SK-N-SH (cell line): ENCODE results near the gene KLHL22. TPM values are rescaled to one million over a fixed set of nuclear protein-coding genes. Genes with fewer than 3 reads are reported as not detected.

Source experiments
- CTCF ChIA-PET: fragments of 300-600, 350-600 bp; formaldehyde crosslinking; extraction: SDS; loops from one replicate; lab custom pipeline; 2021; lab: Yijun Ruan, JAX
- POLR2A ChIA-PET: fragments of 350-600 bp; sonication (Branson Sonifier 250); formaldehyde crosslinking; extraction: SDS; loops from one replicate; lab custom pipeline; 2020; ENCODE audit warnings: antibody characterized with exemption, inconsistent platforms; lab: Yijun Ruan, JAX
- DNase-seq: peaks from one replicate; pipeline ENCODE4 v3.0.0; 2012
- H2AFZ ChIP-seq: fragments of 200-600 bp; sonication (generic); 2 replicates; pipeline ENCODE4 v1.8.1; 2016; ENCODE audit warnings: antibody characterized with exemption, mild to moderate bottlenecking, low read depth
- H3F3A ChIP-seq: fragments of 200-600 bp; sonication (generic); replicated peaks from 2 replicates; pipeline ENCODE3; 2016; ENCODE audit warnings: antibody characterized with exemption, mild to moderate bottlenecking; ENCODE audit not compliant: insufficient read depth
- H3K27ac ChIP-seq, 2 experiments: fragments of 200-500 bp in 1 of 2; fragments of 200-600 bp in 1 of 2; sonication (Bioruptor generic) in 1 of 2; sonication (generic), shearing (Covaris generic) in 1 of 2; 2 replicates each; pipeline versions ENCODE4 v1.5.1 to v1.6.1; 2014 to 2016; ENCODE audit warnings: low read depth in 2 of 2, inconsistent platforms in 1 of 2, low read length in 1 of 2, mild to moderate bottlenecking in 1 of 2, mixed read lengths in 1 of 2
- H3K27me3 ChIP-seq: fragments of 200-600 bp; sonication (generic), shearing (Covaris generic); 2 replicates; pipeline ENCODE4 v1.6.1; 2016; ENCODE audit warnings: mixed run types; ENCODE audit not compliant: insufficient read depth
- H3K36me3 ChIP-seq, 2 experiments: fragments of 200-500 bp in 1 of 2; fragments of 200-600 bp in 1 of 2; sonication (Bioruptor generic) in 1 of 2; sonication (generic) in 1 of 2; replicated peaks in 1 of 2; 2 replicates each; pipeline versions ENCODE3 to v1.5.1; 2014 to 2016; ENCODE audit warnings: low read length in 1 of 2, mild to moderate bottlenecking in 1 of 2; ENCODE audit not compliant: insufficient read depth in 2 of 2, control insufficient read depth in 1 of 2
- H3K4me1 ChIP-seq, 2 experiments: fragments of 200-500 bp in 1 of 2; fragments of 200-600 bp in 1 of 2; sonication (Bioruptor generic) in 1 of 2; sonication (generic), shearing (Covaris generic) in 1 of 2; 2 replicates each; pipeline versions ENCODE4 v1.5.1 to v1.6.1; 2014 to 2016; ENCODE audit warnings: low read depth in 1 of 2, low read length in 1 of 2, mixed run types in 1 of 2; ENCODE audit not compliant: insufficient read depth in 2 of 2, control insufficient read depth in 1 of 2
- H3K4me2 ChIP-seq: fragments of 200-600 bp; sonication (generic), shearing (Covaris generic); 2 replicates; pipeline ENCODE4 v1.6.1; 2017; ENCODE audit warnings: mixed run types
- H3K4me3 ChIP-seq, 2 experiments: fragments of 200-500 bp in 1 of 2; fragments of 200-600 bp in 1 of 2; sonication (Bioruptor generic) in 1 of 2; sonication (generic), shearing (Covaris generic) in 1 of 2; 2 replicates each; pipeline versions ENCODE4 v1.5.1 to v1.8.1; 2014 to 2016; ENCODE audit warnings: low read depth in 2 of 2, inconsistent platforms in 1 of 2, low read length in 1 of 2, mild to moderate bottlenecking in 1 of 2, mixed read lengths in 1 of 2, moderate library complexity in 1 of 2
- H3K79me2 ChIP-seq: fragments of 200-600 bp; sonication (generic); 2 replicates; pipeline ENCODE4 v1.8.1; 2017; ENCODE audit warnings: mild to moderate bottlenecking; ENCODE audit not compliant: insufficient read depth
- H3K9ac ChIP-seq: fragments of 200-600 bp; sonication (generic); 2 replicates; pipeline ENCODE4 v1.6.1; 2017; ENCODE audit warnings: mixed run types
- H3K9me2 ChIP-seq: fragments of 200-600 bp; sonication (generic); 2 replicates; pipeline ENCODE4 v1.6.1; 2017; ENCODE audit warnings: mixed run types
- H3K9me3 ChIP-seq: fragments of 200-600 bp; sonication (generic); 2 replicates; pipeline ENCODE4 v1.6.1; 2017; ENCODE audit warnings: mixed run types, mild to moderate bottlenecking, moderate library complexity
- H4K20me1 ChIP-seq: fragments of 200-600 bp; sonication (generic); 2 replicates; pipeline ENCODE4 v1.6.1; 2017; ENCODE audit warnings: mild to moderate bottlenecking, mixed run types; ENCODE audit not compliant: insufficient read depth
- CTCF ChIP-seq: fragments of 200-600 bp; sonication (generic); IDR thresholded peaks from 2 replicates; pipeline ENCODE4 v1.6.1; 2017; ENCODE audit warnings: antibody characterized with exemption, mild to moderate bottlenecking, moderate library complexity
- EZH2phosphoT487 ChIP-seq: fragments of 200-600 bp; sonication (generic); IDR thresholded peaks from 2 replicates; pipeline ENCODE4 v1.6.1; 2017; ENCODE audit warnings: low read depth, mixed run types, mild to moderate bottlenecking, antibody characterized with exemption, moderate library complexity, borderline replicate concordance
- FOXJ3 ChIP-seq: sonication (generic); formaldehyde crosslinking; IDR thresholded peaks from 2 replicates; pipeline ENCODE4 v1.5.1; 2020; ENCODE audit warnings: mild to moderate bottlenecking, missing genetic modification reagents
- GABPA ChIP-seq: IDR thresholded peaks from 2 replicates; pipeline ENCODE4 v1.4.0; 2012; ENCODE audit warnings: low read depth, mild to moderate bottlenecking
- GATA2 ChIP-seq: sonication (generic); formaldehyde crosslinking; IDR thresholded peaks from 2 replicates; pipeline ENCODE4 v1.5.0; 2020; ENCODE audit warnings: mild to moderate bottlenecking, missing genetic modification reagents
- JUND ChIP-seq: IDR thresholded peaks from 2 replicates; pipeline ENCODE4 v1.4.0; 2012
- MXI1 ChIP-seq: IDR thresholded peaks from 2 replicates; pipeline ENCODE4 v1.6.1; 2012; ENCODE audit warnings: mild to moderate bottlenecking, low read depth, low read length, improper control_type of control experiment
- NRF1 ChIP-seq: IDR thresholded peaks from 2 replicates; pipeline ENCODE4 v1.6.1; 2012; ENCODE audit warnings: low read depth, mild to moderate bottlenecking, low read length
- RCOR1 ChIP-seq: fragments of 150-350 bp; IDR thresholded peaks from 2 replicates; pipeline ENCODE4 v1.6.1; 2017; ENCODE audit warnings: antibody characterized with exemption, low read length
- REST ChIP-seq: IDR thresholded peaks from 2 replicates; pipeline ENCODE4 v1.6.1; 2012; ENCODE audit warnings: mild to moderate bottlenecking, low read depth, low read length, moderate library complexity
- RFX5 ChIP-seq: IDR thresholded peaks from 2 replicates; pipeline ENCODE4 v1.6.1; 2012; ENCODE audit warnings: mild to moderate bottlenecking, improper control_type of control experiment, low read length
- SIN3A ChIP-seq: IDR thresholded peaks from 2 replicates; pipeline ENCODE4 v1.6.1; 2012; ENCODE audit warnings: low read depth, mild to moderate bottlenecking, low read length, moderate library complexity, borderline replicate concordance
- TAF1 ChIP-seq: IDR thresholded peaks from 2 replicates; pipeline ENCODE4 v1.6.1; 2012; ENCODE audit warnings: low read depth, mild to moderate bottlenecking, low read length, moderate library complexity, borderline replicate concordance
- TCF12 ChIP-seq: IDR thresholded peaks from 2 replicates; pipeline ENCODE4 v1.4.0; 2012
- TEAD4 ChIP-seq: IDR thresholded peaks from 2 replicates; pipeline ENCODE4 v1.4.0; 2012; ENCODE audit warnings: mild to moderate bottlenecking, borderline replicate concordance; ENCODE audit not compliant: insufficient read depth
- USF2 ChIP-seq: fragments of 150-350 bp; IDR thresholded peaks from 2 replicates; pipeline ENCODE4 v1.6.1; 2017; ENCODE audit warnings: antibody characterized with exemption, low read length, low read depth, borderline replicate concordance
- ZBTB33 ChIP-seq: IDR thresholded peaks from 2 replicates; pipeline ENCODE4 v1.4.0; 2012; ENCODE audit warnings: low read depth, borderline replicate concordance
- WGBS: methylation state at CpG from one replicate; pipeline ENCODE4 v1.1.6; 2017; ENCODE audit warnings: low lambda C conversion rate; 5-methylcytosine and 5-hydroxymethylcytosine counted together
- polyA plus RNA-seq, 3 experiments: library from polyadenylated mRNA; depleted of rRNA; stranded (reverse); fragments of >200 nt; gene quantifications; 2 replicates each; pipeline ENCODE4 v1.2.3, GENCODE V29; 2012

The KLHL22 gene
- polyA plus RNA-seq, 1 of the 3 experiments (the other 2 are of a cell fraction) = 26.5 TPM

- TF ChIP-seq EZH2phosphoT487 = no peak
- TF ChIP-seq RFX5 = no peak
- TF ChIP-seq TEAD4 = no peak
- TF ChIP-seq REST = no peak
Measured at GRCh38 chr22:20421507-20421874, 74.1 kb downstream of the KLHL22 start (continued).

- no peaks in the 10 kb centered on the region for H3K27me3 ChIP-seq
- H3K4me1 ChIP-seq = peaks cover 16 to 44% of the 10 kb centered on the region in 2 experiments; a peak in 3 of 4 replicates
- H3K36me3 ChIP-seq = peaks cover 0 to 10% of the 10 kb centered on the region in 2 experiments
- no peaks in the 10 kb centered on the region for H3K9me3 ChIP-seq
- ChIA-PET CTCF (interaction anchor here (3.1 to 3.7 kb wide), 2 partner anchors 14 to 35 kb away, joined by 38 to 102 read pairs; no protein-coding TSS in a partner anchor), POLR2A (no interaction called here)
- H3F3A ChIP-seq = peaks cover 16% of the 10 kb centered on the region
- H3K9ac ChIP-seq = no peak overlapping the region
- no peak overlapping the region for H3K27ac ChIP-seq
- no peak for DNase-seq
- no peaks in the 10 kb centered on the region for H3K79me2 ChIP-seq
- H2AFZ ChIP-seq = no peak overlapping the region
- H3K9me2 ChIP-seq = no peaks in the 10 kb centered on the region
- no peak overlapping the region for H3K4me2 ChIP-seq
- H3K4me3 ChIP-seq = no peak overlapping the region
- H4K20me1 ChIP-seq = peaks cover 25% of the 10 kb centered on the region
- WGBS = 95% methylated on average over 11 of the region's 11 CpGs
- TF ChIP-seq SIN3A (no peak), REST (no peak), MXI1 (no peak), GATA2 (no peak), RCOR1 (no peak), CTCF (no peak), NRF1 (no peak), ZBTB33 (no peak), EZH2phosphoT487 (no peak), TCF12 (no peak), USF2 (no peak), JUND (no peak), GABPA (no peak), FOXJ3 (CRISPR knock-in tag) (no peak), TAF1 (no peak)
Measured at GRCh38 chr22:20420157-20420842, 75.3 kb downstream of the KLHL22 start.
